ENCODE results near the gene TRIAP1. TPM values are rescaled to one million over a fixed set of nuclear protein-coding genes. Genes with fewer than 3 reads are reported as not detected.
A peak's percentile ranks its signal among the peaks of the same experiment; 100 is the strongest.
"Not testable (repeated sequence)": the region's sequence is repeated elsewhere in the genome, so short reads cannot be mapped to it uniquely, and the experiment has no call there.

Gene TRIAP1
- total RNA-seq, 2 donors from 2014 or later = 28.9 to 36.2 TPM

DNA sequence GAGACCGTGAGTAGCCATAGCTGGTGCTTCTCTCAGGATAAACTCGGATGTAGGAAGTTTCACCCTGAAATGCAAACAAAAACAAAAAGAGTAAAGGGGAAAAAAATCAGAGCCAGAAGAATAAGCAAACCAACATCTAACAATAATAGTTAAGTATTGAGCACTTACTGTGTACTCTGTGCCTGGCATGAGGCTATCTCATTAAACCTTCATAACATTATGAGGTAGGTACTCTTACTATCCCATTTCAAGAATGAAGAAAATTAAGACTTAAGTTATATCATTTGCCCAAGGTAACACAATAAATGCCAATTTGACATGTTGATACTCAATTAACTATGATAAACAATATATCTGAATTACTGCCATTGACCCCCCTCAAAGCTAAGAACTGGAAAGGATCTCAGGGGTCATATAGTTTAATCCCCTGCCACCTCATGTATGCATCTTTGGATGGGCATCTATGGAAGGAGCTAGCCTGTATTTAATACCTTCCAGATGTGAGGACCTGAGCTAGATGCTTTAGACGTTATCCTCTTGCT, 16.0 kb upstream of the TRIAP1 start:
- Mint-ChIP-seq H3K4me1 (ENCODE audit: low read depth in 2 of 2) (peaks cover 5 to 18% of the 10 kb centered on the region in 2 donors), H3K4me3 (no peak overlapping the region), H3K9me3 (no peaks in the 10 kb centered on the region), H3K27ac (no peak overlapping the region), H3K36me3 (peaks cover 30% of the 10 kb centered on the region), H3K27me3 (no peaks in the 10 kb centered on the region)
- ATAC-seq (no peak), DNase-seq (ENCODE audit: low spot score) (no peak)

DNA sequence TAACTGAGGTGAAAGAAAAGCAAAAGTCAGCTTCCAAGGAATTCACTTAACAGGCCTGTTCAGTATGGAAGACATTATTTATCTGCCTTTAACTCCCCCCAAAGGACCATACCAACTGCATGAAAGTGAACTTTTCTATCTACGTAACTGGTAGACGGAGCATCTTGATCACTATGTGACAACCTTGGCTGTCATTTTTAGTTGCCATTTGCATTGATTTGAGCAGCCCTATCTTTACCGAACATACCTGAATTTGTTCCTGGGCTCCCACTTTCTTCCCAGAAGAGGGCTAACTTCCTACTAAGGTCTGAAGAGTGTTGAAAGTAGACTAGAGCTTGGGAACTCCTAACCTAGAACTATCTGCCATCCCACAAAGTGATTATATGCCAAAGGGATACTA, 14.0 kb upstream of the TRIAP1 start:
- peaks cover 0 to 10% of the 10 kb centered on the region in 2 donors for H3K4me1 Mint-ChIP-seq (ENCODE audit: low read depth in 2 of 2)
- no peak for ATAC-seq
- H3K9me3 Mint-ChIP-seq = no peaks in the 10 kb centered on the region
- H3K27me3 Mint-ChIP-seq = no peaks in the 10 kb centered on the region
- peaks cover 34% of the 10 kb centered on the region for H3K36me3 Mint-ChIP-seq
- H3K4me3 Mint-ChIP-seq = no peak overlapping the region
- no peak overlapping the region for H3K27ac Mint-ChIP-seq
- no peak for DNase-seq (ENCODE audit: low spot score)

GRCh38 chr12:120457133-120457532, 10.9 kb upstream of the TRIAP1 start:
- H3K4me3 Mint-ChIP-seq = no peak overlapping the region
- ATAC-seq (no peak), DNase-seq (ENCODE audit: low spot score) (no peak)
- peak overlapping the region; percentile 17 to 49 for H3K27ac Mint-ChIP-seq
- no peaks in the 10 kb centered on the region for H3K9me3 Mint-ChIP-seq
- peaks cover 20% of the 10 kb centered on the region for H3K36me3 Mint-ChIP-seq
- H3K4me1 Mint-ChIP-seq (ENCODE audit: low read depth in 2 of 2) = peaks cover 0 to 11% of the 10 kb centered on the region in 2 donors
- H3K27me3 Mint-ChIP-seq = no peaks in the 10 kb centered on the region

- peaks cover 14% of the 10 kb centered on the region for H3K36me3 Mint-ChIP-seq
- DNase-seq (ENCODE audit: low spot score) = no peak
- H3K4me3 Mint-ChIP-seq = no peak overlapping the region
- H3K9me3 Mint-ChIP-seq = no peaks in the 10 kb centered on the region
- peaks cover 0 to 11% of the 10 kb centered on the region in 2 donors for H3K4me1 Mint-ChIP-seq (ENCODE audit: low read depth in 2 of 2)
- H3K27me3 Mint-ChIP-seq = no peaks in the 10 kb centered on the region
- ATAC-seq = no peak
- no peak overlapping the region for H3K27ac Mint-ChIP-seq
These were observed 9.1 kb upstream of the TRIAP1 start for GRCh38 chr12:120455302-120455701.

DNA sequence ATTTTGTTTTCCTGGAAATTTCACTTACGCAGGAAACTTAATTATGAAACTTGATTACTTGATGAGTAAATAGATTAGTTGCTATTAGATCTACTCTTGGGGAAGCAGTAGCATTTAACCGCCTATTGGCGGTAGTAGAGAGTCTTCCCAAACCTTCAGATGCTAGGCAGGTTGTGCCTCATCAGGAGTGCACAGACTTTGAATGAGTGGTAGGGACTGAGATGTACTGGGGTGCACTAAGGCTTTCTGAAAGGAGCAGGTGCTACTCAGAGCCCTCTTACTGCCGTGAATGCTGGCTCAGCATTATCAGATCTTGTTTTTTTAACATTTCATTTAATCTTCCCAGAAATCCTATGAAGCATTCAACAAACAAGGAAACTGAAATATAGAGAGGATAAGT, 7.8 kb upstream of the TRIAP1 start:
- H3K27ac Mint-ChIP-seq = no peak overlapping the region

GRCh38 chr12:120453060-120453750, 7.0 kb upstream of the TRIAP1 start:
- Mint-ChIP-seq H3K27ac (no peak overlapping the region), H3K27me3 (no peaks in the 10 kb centered on the region), H3K4me1 (ENCODE audit: low read depth in 2 of 2) (peaks cover 0 to 11% of the 10 kb centered on the region in 2 donors), H3K9me3 (no peaks in the 10 kb centered on the region), H3K4me3 (no peak overlapping the region), H3K36me3 (peaks cover 9% of the 10 kb centered on the region)
- DNase-seq (ENCODE audit: low spot score) (no peak), ATAC-seq (no peak)

More for the DNA sequence above, 7.8 kb upstream of the TRIAP1 start:
- Mint-ChIP-seq H3K36me3 (peaks cover 9% of the 10 kb centered on the region), H3K4me1 (ENCODE audit: low read depth in 2 of 2) (peaks cover 0 to 11% of the 10 kb centered on the region in 2 donors), H3K9me3 (no peaks in the 10 kb centered on the region), H3K27me3 (no peaks in the 10 kb centered on the region), H3K4me3 (no peak overlapping the region)
- DNase-seq (ENCODE audit: low spot score) = no peak
- ATAC-seq = peak; percentile 70 to 76

DNA sequence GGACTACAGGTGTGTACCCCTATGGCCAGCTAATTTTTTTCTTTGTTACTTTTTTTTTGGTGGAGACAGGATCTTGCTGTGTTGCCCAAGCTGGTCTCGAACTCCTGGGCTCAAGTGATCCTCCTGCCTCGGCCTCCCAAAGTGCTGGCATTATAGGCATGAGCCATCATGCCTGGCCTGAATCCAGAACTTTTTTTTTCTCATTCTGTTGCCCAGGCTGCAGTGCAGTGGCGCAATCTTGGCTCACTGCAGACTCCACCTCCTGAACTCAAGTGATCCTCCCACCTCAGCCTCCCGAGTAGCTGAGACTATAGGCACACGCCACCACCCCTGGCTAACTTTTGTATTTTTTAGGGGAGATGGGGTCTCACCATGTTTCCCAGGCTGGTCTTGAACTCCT, 6.3 kb upstream of the TRIAP1 start:
- not testable (repeated sequence) for H3K4me3 Mint-ChIP-seq; H3K27me3 Mint-ChIP-seq; DNase-seq (ENCODE audit: low spot score); H3K9me3 Mint-ChIP-seq; ATAC-seq; H3K27ac Mint-ChIP-seq
- H3K36me3 Mint-ChIP-seq = peaks cover 12% of the 10 kb centered on the region
- H3K4me1 Mint-ChIP-seq (ENCODE audit: low read depth in 2 of 2) = peaks cover 7 to 17% of the 10 kb centered on the region in 2 donors

- H3K9me3 Mint-ChIP-seq = no peaks in the 10 kb centered on the region
- DNase-seq (ENCODE audit: low spot score) (no peak), ATAC-seq (no peak)
- no peaks in the 10 kb centered on the region for H3K27me3 Mint-ChIP-seq
- H3K36me3 Mint-ChIP-seq = peaks cover 11% of the 10 kb centered on the region
- peak overlapping the region; percentile 96 for H3K4me3 Mint-ChIP-seq
- peak overlapping the region in 1 of 2 donors; percentile 95 for H3K27ac Mint-ChIP-seq
- peaks cover 27 to 31% of the 10 kb centered on the region in 2 donors for H3K4me1 Mint-ChIP-seq (ENCODE audit: low read depth in 2 of 2)
These were observed 1.8 kb upstream of the TRIAP1 start for GRCh38 chr12:120447992-120448391.

GRCh38 chr12:120446844-120447178, 627 bp upstream of the TRIAP1 start:
- not testable (repeated sequence) for H3K27me3 Mint-ChIP-seq; ATAC-seq; DNase-seq (ENCODE audit: low spot score); H3K9me3 Mint-ChIP-seq
- Mint-ChIP-seq H3K27ac (peak overlapping the region; percentile 94 to 95), H3K4me1 (ENCODE audit: low read depth in 2 of 2) (peaks cover 27 to 31% of the 10 kb centered on the region in 2 donors), H3K4me3 (peak overlapping the region; percentile 96), H3K36me3 (peaks cover 11% of the 10 kb centered on the region)

- peak overlapping the region; percentile 96 for H3K4me3 Mint-ChIP-seq
- H3K9me3 Mint-ChIP-seq = no peaks in the 10 kb centered on the region
- peak overlapping the region; percentile 94 to 95 for H3K27ac Mint-ChIP-seq
- ATAC-seq (no peak), DNase-seq (ENCODE audit: low spot score) (no peak)
- no peaks in the 10 kb centered on the region for H3K27me3 Mint-ChIP-seq
- H3K36me3 Mint-ChIP-seq = peaks cover 11% of the 10 kb centered on the region
- peaks cover 33 to 35% of the 10 kb centered on the region in 2 donors for H3K4me1 Mint-ChIP-seq (ENCODE audit: low read depth in 2 of 2)
These were observed 1.5 kb downstream of the TRIAP1 start for GRCh38 chr12:120444676-120445075.

- ATAC-seq (peak; percentile 47 to 49), DNase-seq (ENCODE audit: low spot score) (peak; percentile 69)
- Mint-ChIP-seq H3K36me3 (no peaks in the 10 kb centered on the region), H3K27me3 (no peaks in the 10 kb centered on the region), H3K4me3 (peak overlapping the region; percentile 61), H3K9me3 (no peaks in the 10 kb centered on the region), H3K27ac (peak overlapping the region in 1 of 2 donors; percentile 46), H3K4me1 (ENCODE audit: low read depth in 2 of 2) (peaks cover 22 to 26% of the 10 kb centered on the region in 2 donors)
These were observed 6.4 kb downstream of the TRIAP1 start for GRCh38 chr12:120439646-120440247.

GRCh38 chr12:120438495-120439198, 7.5 kb downstream of the TRIAP1 start:
- Mint-ChIP-seq H3K4me1 (ENCODE audit: low read depth in 2 of 2) (peaks cover 19 to 26% of the 10 kb centered on the region in 2 donors), H3K9me3 (no peaks in the 10 kb centered on the region), H3K27ac (peak overlapping the region; percentile 83 to 92), H3K36me3 (no peaks in the 10 kb centered on the region), H3K27me3 (no peaks in the 10 kb centered on the region), H3K4me3 (peak overlapping the region; percentile 97)
- ATAC-seq = no peak
- DNase-seq (ENCODE audit: low spot score) = no peak

GRCh38 chr12:120437735-120438494, 8.3 kb downstream of the TRIAP1 start, which contains the start of gene COX6A1:
Gene COX6A1, plus strand, starts transcription at chr12:120438113. Its CDS starts 14 bp downstream, at chr12:120438127.
- ATAC-seq = peak; percentile 99
- peak within 1 kb of the TSS; percentile 97 for H3K4me3 Mint-ChIP-seq
- H3K9me3 Mint-ChIP-seq = no peaks in the 10 kb centered on the region
- peaks cover 20 to 26% of the 10 kb centered on the region in 2 donors for H3K4me1 Mint-ChIP-seq (ENCODE audit: low read depth in 2 of 2)
- peak; percentile 99 for DNase-seq (ENCODE audit: low spot score)
- no peaks in the 10 kb centered on the region for H3K27me3 Mint-ChIP-seq
- H3K36me3 Mint-ChIP-seq = no peaks in the 10 kb centered on the region
- H3K27ac Mint-ChIP-seq = peak within 1 kb of the TSS; percentile 83 to 92
